ENCODE results near the gene KLK10.

GRCh38 chr19:51001515-51001914, 18.0 kb downstream of the KLK10 start, which contains the start of gene KLK8:
- TF ChIP-seq CTCF (IDR thresholded peaks at IDR 0.05) (no peak), POLR2AphosphoS5 (IDR thresholded peaks at IDR 0.05) (no peak)

Measured in gastroesophageal sphincter (tissue), 3 donors.